GM23338 (cell line): Measurements from ENCODE around the gene ARHGAP30. TPM values are rescaled to one million over a fixed set of nuclear protein-coding genes. Genes with fewer than 3 reads are reported as not detected.

Experiments used
- ATAC-seq: fragments of 200-7000 bp; cut with Tn5 transposase; 3 replicates; pipeline ENCODE4 v1.9.1; 2020
- DNase-seq: peaks from one replicate; pipeline ENCODE4 v3.0.0-alpha.2; 2015; ENCODE audit warnings: low spot score
- H2AFZ ChIP-seq: fragments of 200-600 bp; sonication (generic); 2 replicates; pipeline ENCODE4 v1.8.0; 2016; ENCODE audit warnings: antibody characterized with exemption, mild to moderate bottlenecking, moderate library complexity
- H3F3A ChIP-seq: fragments of 200-600 bp; sonication (generic); replicated peaks from 2 replicates; pipeline ENCODE4 v1.8.0; 2017; ENCODE audit warnings: antibody characterized with exemption, mixed run types, low read depth
- H3K27ac ChIP-seq: fragments of 200-600 bp; sonication (generic); 2 replicates; pipeline ENCODE4 v1.6.1; 2016; ENCODE audit warnings: low read depth
- H3K27me3 ChIP-seq: fragments of 200-600 bp; sonication (generic); 2 replicates; pipeline ENCODE4 v1.8.0; 2016; ENCODE audit warnings: mild to moderate bottlenecking, mixed run types, moderate library complexity; ENCODE audit not compliant: insufficient read depth
- H3K36me3 ChIP-seq: fragments of 200-600 bp; sonication (generic); 2 replicates; pipeline ENCODE4 v1.8.0; 2016; ENCODE audit warnings: mild to moderate bottlenecking; ENCODE audit not compliant: insufficient read depth
- H3K4me1 ChIP-seq: fragments of 200-600 bp; sonication (generic); 2 replicates; pipeline ENCODE4 v1.8.0; 2016; ENCODE audit warnings: mild to moderate bottlenecking, moderate library complexity; ENCODE audit not compliant: insufficient read depth
- H3K4me2 ChIP-seq: fragments of 200-600 bp; sonication (generic); 2 replicates; pipeline ENCODE4 v1.7.1; 2017; ENCODE audit warnings: mixed run types
- H3K4me3 ChIP-seq: fragments of 200-600 bp; sonication (generic); 2 replicates; pipeline ENCODE4 v1.6.1; 2016; ENCODE audit warnings: mixed run types
- H3K79me2 ChIP-seq: fragments of 200-600 bp; sonication (generic); replicated peaks from 2 replicates; pipeline ENCODE4 v1.8.0; 2017; ENCODE audit warnings: mild to moderate bottlenecking; ENCODE audit not compliant: insufficient read depth
- H3K9me2 ChIP-seq: fragments of 200-600 bp; sonication (generic); 2 replicates; pipeline ENCODE4 v1.8.0; 2017; ENCODE audit not compliant: insufficient read depth
- H4K20me1 ChIP-seq: fragments of 200-600 bp; sonication (generic); replicated peaks from 2 replicates; pipeline ENCODE4 v1.8.0; 2017; ENCODE audit warnings: mild to moderate bottlenecking; ENCODE audit not compliant: insufficient read depth
- H3K27ac Mint-ChIP-seq: 2 replicates; pipeline ENCODE4 v1.8.0; 2020; ENCODE audit warnings: inconsistent platforms, mild to moderate bottlenecking, moderate library complexity, mixed read lengths
- H3K27me3 Mint-ChIP-seq: 3 replicates; pipeline ENCODE4 v1.8.0; 2022; ENCODE audit warnings: low read depth, mild to moderate bottlenecking, moderate library complexity, mixed read lengths, inconsistent platforms; ENCODE audit not compliant: insufficient read depth, poor library complexity
- H3K36me3 Mint-ChIP-seq: 3 replicates; pipeline ENCODE4 v1.8.0; 2021; ENCODE audit warnings: low read depth, mild to moderate bottlenecking, inconsistent platforms, moderate library complexity, mixed read lengths
- H3K4me1 Mint-ChIP-seq: 3 replicates; pipeline ENCODE4 v1.8.0; 2020; ENCODE audit warnings: mild to moderate bottlenecking, inconsistent platforms, mixed read lengths
- H3K4me3 Mint-ChIP-seq: 3 replicates; pipeline ENCODE4 v1.8.0; 2021; ENCODE audit warnings: moderate library complexity, mild to moderate bottlenecking, inconsistent platforms, mixed read lengths
- H3K9me3 Mint-ChIP-seq: 3 replicates; pipeline ENCODE4 v1.8.0; 2020; ENCODE audit warnings: moderate library complexity, mild to moderate bottlenecking, inconsistent platforms, mixed read lengths
- EZH2 ChIP-seq: fragments of 200-600 bp; sonication (generic); IDR thresholded peaks from one replicate; pipeline ENCODE4 v1.8.0; 2017; ENCODE audit warnings: antibody characterized with exemption, mild to moderate bottlenecking, low read depth; ENCODE audit not compliant: unreplicated experiment
- EZH2phosphoT487 ChIP-seq: fragments of 200-600 bp; sonication (generic); IDR thresholded peaks from one replicate; pipeline ENCODE4 v1.8.1; 2018; ENCODE audit warnings: antibody characterized with exemption; ENCODE audit not compliant: unreplicated experiment
- JUNB ChIP-seq: IDR thresholded peaks from one replicate; pipeline ENCODE4 v1.6.1; 2016; ENCODE audit warnings: antibody characterized with exemption; ENCODE audit not compliant: unreplicated experiment
- POLR2AphosphoS5 ChIP-seq: IDR thresholded peaks from 2 replicates; pipeline ENCODE4 v1.6.1; 2016; ENCODE audit warnings: antibody characterized with exemption, low read depth
- polyA plus RNA-seq: library from polyadenylated mRNA; unstranded; fragments of >200 nt; fragmentation: Nextera tagmentation; extraction: Ambion mirVana; gene quantifications from 2 replicates; pipeline ENCODE4 v1.2.1, GENCODE V29; 2016
- total RNA-seq: library from RNA; depleted of rRNA; stranded (reverse); fragments of >200 nt; shearing (Covaris generic); gene quantifications from 2 replicates; pipeline ENCODE4 v1.2.3, GENCODE V29; 2014
- TF ChIP-seq, protein P1 (sequence below), 2 experiments: fragments of 200-600 bp in 1 of 2; sonication (generic) in 1 of 2; conservative IDR thresholded peaks; 2 replicates each; pipeline versions ENCODE4 v1.5.1 to v1.6.1; 2016 to 2017; ENCODE audit warnings: antibody characterized with exemption in 2 of 2, low read depth in 2 of 2, mild to moderate bottlenecking in 2 of 2, moderate library complexity in 1 of 2
- TF ChIP-seq, protein P2 (sequence below): fragments of 250-450 bp; sonication (Bioruptor Pico); IDR thresholded peaks from 2 replicates; pipeline ENCODE4 v1.5.0; 2020; ENCODE audit warnings: mild to moderate bottlenecking, moderate library complexity

The ARHGAP30 gene
- total and polyA plus RNA-seq, 2 experiments from 2014 or later = 0.45 TPM; not detected in 1

DNA sequence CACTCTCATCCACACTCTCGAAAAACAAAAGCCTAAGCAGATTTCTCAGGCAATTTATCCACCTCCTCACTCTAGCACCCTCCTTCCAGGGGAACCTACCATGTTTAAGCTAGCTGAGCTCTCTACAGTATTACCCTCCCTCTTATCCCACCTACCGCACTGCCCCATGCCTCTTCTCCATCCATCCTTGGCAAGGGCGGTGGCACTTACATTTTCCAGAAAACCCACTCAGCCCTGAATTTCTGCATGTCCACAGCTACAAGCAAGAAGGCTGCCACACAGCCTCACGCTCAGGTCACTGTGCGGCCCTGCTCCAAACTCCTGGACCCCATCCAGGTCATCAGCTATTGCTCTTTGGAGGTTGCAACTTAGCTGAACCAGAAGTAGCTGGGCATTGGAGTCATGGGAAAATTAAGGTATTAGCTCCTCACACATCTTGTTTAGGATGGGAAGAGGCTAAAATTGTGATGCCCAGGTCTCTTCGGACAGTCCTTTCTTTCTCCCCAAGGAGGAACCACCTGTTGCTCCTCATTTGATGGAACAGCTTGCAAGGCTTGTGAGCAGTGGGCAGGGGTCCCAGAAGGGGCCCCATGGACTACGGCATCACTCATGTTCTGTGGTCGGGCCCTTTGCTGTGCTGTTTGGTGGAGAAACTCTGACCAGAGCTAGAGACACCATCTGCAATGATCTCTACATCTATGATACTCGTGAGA, 29.6 kb upstream of the ARHGAP30 start (continued):
- TF ChIP-seq EZH2phosphoT487 (no peak), JUNB (no peak)

DNA sequence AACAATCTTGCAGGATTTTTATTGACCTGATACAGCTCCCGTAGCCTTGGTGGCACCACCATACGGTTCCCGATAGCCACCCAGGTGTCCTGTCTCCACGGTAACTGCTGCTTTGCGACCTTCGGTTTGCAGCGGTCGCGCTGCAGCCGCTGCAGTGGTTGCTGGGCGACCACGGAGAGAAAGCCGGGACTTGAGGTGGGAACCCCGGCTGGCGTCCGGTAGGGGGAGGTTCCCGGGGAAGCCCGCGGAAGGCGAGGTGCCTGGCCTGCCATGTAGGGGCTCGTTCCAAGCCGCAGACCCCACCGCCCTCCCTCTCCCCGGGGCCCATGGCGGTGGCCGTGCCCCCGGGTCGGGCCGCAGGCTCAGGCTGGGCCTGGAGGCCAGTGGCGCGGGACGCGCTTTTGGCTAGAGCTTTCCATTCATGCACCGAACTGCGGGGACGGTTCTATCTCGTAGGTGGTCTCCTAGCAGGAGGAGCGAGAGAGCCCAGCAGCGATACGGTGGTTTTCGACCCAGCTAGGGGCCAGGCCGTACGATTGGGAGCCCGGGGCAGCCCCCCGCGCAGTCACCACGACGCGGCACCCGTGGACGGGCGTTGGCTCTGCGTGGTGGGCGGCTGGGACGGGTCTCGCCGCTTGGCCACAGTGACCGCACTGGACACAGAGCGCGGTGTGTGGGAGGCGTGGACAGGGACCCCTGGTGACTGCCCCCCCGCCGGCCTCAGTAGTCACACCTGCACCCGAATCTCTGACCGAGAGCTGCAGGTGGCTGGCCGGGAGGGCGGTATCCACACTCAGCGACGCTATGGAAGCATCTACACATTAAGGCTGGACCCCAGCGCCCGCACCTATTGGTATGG, 28.7 kb upstream of the ARHGAP30 start, which contains the start of gene KLHDC9:
Gene KLHDC9 (plus strand): TSS at position 152 of the 859 bp plus-strand sequence. CDS start 175 bp downstream, at position 327.
- Histone ChIP-seq H3K27ac (no peak within 1 kb of the TSS), H3K27me3 (no peaks in the 10 kb centered on the region), H4K20me1 (no peaks in the 10 kb centered on the region), H3F3A (peaks cover 16% of the 10 kb centered on the region), H3K4me1 (no peaks in the 10 kb centered on the region; the same call in 1 of the 2 replicates), H2AFZ (peak within 1 kb of the TSS; percentile 99), H3K36me3 (no peaks in the 10 kb centered on the region; the same call in 1 of the 2 replicates), H3K4me3 (peak within 1 kb of the TSS; percentile 89), H3K9me2 (no peaks in the 10 kb centered on the region), H3K4me2 (peak within 1 kb of the TSS; percentile 100), H3K79me2 (no peaks in the 10 kb centered on the region)
- H3K4me3 Mint-ChIP-seq = peak within 1 kb of the TSS; percentile 83
- H3K27me3 Mint-ChIP-seq = peaks cover 15% of the 10 kb centered on the region
- peaks cover 18% of the 10 kb centered on the region; the same call in 2 of the 3 replicates for H3K36me3 Mint-ChIP-seq
- TF ChIP-seq, protein P1, sequence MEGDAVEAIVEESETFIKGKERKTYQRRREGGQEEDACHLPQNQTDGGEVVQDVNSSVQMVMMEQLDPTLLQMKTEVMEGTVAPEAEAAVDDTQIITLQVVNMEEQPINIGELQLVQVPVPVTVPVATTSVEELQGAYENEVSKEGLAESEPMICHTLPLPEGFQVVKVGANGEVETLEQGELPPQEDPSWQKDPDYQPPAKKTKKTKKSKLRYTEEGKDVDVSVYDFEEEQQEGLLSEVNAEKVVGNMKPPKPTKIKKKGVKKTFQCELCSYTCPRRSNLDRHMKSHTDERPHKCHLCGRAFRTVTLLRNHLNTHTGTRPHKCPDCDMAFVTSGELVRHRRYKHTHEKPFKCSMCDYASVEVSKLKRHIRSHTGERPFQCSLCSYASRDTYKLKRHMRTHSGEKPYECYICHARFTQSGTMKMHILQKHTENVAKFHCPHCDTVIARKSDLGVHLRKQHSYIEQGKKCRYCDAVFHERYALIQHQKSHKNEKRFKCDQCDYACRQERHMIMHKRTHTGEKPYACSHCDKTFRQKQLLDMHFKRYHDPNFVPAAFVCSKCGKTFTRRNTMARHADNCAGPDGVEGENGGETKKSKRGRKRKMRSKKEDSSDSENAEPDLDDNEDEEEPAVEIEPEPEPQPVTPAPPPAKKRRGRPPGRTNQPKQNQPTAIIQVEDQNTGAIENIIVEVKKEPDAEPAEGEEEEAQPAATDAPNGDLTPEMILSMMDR (conservative IDR thresholded peaks at IDR 0.05; ENCODE audit: low read depth in 2 of 2) = peak in 1 of 2 experiments; percentile 25; a peak in 2 of 4 replicates
- TF ChIP-seq EZH2 (no peak), POLR2AphosphoS5 (peak; percentile 67)
- DNase-seq (peak; percentile 97), ATAC-seq (peak; percentile 92)
- peaks cover 3% of the 10 kb centered on the region; the same call in 2 of the 3 replicates for H3K9me3 Mint-ChIP-seq
- H3K4me1 Mint-ChIP-seq = peaks cover 7% of the 10 kb centered on the region; the same call in 1 of the 3 replicates
- H3K27ac Mint-ChIP-seq = peak within 1 kb of the TSS; percentile 57

DNA sequence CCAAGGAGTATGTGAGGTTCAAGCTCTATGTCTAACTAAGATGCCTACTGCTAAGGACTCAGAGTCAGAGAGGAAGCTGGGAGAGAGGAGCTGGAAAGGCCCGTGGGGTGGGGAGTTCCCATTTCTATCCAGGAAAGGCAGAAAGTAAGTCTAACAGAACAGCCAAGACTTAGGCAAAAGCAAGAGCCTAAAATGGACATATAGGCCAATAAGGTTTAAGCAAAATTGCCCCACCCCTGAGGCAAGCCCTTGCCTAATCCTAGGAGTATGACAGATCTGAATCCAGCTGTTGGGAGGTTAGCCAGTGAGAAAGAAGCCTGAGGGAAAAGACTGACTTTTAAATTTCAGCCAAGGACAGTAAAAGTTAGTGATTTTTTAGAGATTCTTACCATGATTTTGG, 26.8 kb upstream of the ARHGAP30 start:
- no peak for ATAC-seq
- peaks cover 16% of the 10 kb centered on the region for H3F3A ChIP-seq
- no peak overlapping the region for H3K27ac ChIP-seq
- H3K9me2 ChIP-seq = no peaks in the 10 kb centered on the region
- H3K36me3 ChIP-seq = no peaks in the 10 kb centered on the region; the same call in 1 of the 2 replicates
- no peak overlapping the region for H3K4me3 Mint-ChIP-seq
- H3K36me3 Mint-ChIP-seq = peaks cover 12% of the 10 kb centered on the region; the same call in 2 of the 3 replicates
- H3K27ac Mint-ChIP-seq = no peak overlapping the region
- peaks cover 7% of the 10 kb centered on the region; the same call in 1 of the 3 replicates for H3K4me1 Mint-ChIP-seq
- no peaks in the 10 kb centered on the region for H4K20me1 ChIP-seq
- DNase-seq = no peak
- H3K9me3 Mint-ChIP-seq = peaks cover 3% of the 10 kb centered on the region; the same call in 1 of the 3 replicates
- H2AFZ ChIP-seq = no peak overlapping the region
- H3K4me1 ChIP-seq = no peaks in the 10 kb centered on the region; the same call in 1 of the 2 replicates
- H3K79me2 ChIP-seq = no peaks in the 10 kb centered on the region
- no peak overlapping the region for H3K4me3 ChIP-seq
- peaks cover 17% of the 10 kb centered on the region for H3K27me3 Mint-ChIP-seq
- no peaks in the 10 kb centered on the region for H3K27me3 ChIP-seq
- no peak overlapping the region for H3K4me2 ChIP-seq
- no peak for TF ChIP-seq EZH2phosphoT487
- TF ChIP-seq, protein P2, sequence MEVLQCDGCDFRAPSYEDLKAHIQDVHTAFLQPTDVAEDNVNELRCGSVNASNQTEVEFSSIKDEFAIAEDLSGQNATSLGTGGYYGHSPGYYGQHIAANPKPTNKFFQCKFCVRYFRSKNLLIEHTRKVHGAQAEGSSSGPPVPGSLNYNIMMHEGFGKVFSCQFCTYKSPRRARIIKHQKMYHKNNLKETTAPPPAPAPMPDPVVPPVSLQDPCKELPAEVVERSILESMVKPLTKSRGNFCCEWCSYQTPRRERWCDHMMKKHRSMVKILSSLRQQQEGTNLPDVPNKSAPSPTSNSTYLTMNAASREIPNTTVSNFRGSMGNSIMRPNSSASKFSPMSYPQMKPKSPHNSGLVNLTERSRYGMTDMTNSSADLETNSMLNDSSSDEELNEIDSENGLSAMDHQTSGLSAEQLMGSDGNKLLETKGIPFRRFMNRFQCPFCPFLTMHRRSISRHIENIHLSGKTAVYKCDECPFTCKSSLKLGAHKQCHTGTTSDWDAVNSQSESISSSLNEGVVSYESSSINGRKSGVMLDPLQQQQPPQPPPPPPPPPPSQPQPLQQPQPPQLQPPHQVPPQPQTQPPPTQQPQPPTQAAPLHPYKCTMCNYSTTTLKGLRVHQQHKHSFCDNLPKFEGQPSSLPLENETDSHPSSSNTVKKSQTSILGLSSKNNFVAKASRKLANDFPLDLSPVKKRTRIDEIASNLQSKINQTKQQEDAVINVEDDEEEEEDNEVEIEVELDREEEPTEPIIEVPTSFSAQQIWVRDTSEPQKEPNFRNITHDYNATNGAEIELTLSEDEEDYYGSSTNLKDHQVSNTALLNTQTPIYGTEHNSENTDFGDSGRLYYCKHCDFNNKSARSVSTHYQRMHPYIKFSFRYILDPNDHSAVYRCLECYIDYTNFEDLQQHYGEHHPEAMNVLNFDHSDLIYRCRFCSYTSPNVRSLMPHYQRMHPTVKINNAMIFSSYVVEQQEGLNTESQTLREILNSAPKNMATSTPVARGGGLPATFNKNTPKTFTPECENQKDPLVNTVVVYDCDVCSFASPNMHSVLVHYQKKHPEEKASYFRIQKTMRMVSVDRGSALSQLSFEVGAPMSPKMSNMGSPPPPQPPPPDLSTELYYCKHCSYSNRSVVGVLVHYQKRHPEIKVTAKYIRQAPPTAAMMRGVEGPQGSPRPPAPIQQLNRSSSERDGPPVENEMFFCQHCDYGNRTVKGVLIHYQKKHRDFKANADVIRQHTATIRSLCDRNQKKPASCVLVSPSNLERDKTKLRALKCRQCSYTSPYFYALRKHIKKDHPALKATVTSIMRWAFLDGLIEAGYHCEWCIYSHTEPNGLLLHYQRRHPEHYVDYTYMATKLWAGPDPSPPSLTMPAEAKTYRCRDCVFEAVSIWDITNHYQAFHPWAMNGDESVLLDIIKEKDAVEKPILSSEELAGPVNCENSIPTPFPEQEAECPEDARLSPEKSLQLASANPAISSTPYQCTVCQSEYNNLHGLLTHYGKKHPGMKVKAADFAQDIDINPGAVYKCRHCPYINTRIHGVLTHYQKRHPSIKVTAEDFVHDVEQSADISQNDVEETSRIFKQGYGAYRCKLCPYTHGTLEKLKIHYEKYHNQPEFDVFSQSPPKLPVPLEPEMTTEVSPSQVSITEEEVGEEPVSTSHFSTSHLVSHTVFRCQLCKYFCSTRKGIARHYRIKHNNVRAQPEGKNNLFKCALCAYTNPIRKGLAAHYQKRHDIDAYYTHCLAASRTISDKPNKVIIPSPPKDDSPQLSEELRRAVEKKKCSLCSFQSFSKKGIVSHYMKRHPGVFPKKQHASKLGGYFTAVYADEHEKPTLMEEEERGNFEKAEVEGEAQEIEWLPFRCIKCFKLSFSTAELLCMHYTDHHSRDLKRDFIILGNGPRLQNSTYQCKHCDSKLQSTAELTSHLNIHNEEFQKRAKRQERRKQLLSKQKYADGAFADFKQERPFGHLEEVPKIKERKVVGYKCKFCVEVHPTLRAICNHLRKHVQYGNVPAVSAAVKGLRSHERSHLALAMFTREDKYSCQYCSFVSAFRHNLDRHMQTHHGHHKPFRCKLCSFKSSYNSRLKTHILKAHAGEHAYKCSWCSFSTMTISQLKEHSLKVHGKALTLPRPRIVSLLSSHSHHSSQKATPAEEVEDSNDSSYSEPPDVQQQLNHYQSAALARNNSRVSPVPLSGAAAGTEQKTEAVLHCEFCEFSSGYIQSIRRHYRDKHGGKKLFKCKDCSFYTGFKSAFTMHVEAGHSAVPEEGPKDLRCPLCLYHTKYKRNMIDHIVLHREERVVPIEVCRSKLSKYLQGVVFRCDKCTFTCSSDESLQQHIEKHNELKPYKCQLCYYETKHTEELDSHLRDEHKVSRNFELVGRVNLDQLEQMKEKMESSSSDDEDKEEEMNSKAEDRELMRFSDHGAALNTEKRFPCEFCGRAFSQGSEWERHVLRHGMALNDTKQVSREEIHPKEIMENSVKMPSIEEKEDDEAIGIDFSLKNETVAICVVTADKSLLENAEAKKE (CRISPR knock-in tag) = no peak
